ENCODE data around the gene EXOC6B. TPM values are rescaled to one million over a fixed set of nuclear protein-coding genes. Genes with fewer than 3 reads are reported as not detected.

EXOC6B gene
- total RNA-seq, 1 experiment from 2014 or later: 34.3 TPM

DNA sequence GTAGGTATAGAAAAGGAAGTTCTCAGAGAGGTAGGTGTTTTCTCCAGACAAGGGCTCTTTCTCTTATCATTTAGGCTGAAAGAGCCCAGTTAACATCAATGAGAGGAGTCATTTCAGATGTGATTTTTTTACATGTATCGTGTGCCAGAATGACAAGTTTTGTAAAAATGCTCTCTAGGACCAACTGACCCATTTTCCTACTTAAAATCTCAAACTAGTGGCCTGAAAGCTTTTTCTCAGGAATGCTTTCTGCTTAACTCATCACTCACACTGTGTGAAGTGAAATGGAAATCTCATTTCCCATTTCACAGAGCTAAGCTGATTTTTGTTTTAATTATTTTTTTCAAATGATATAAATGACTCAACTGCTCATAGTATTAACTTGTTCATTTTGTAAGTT, 549.5 kb downstream of the EXOC6B start:
- intact Hi-C loops (cut with micrococcal nuclease; ENCODE audit: unreplicated experiment): no loop called here
- Histone ChIP-seq H3K9me3 (ENCODE audit: insufficient read depth, low read depth) (no peaks in the 10 kb centered on the region), H3K79me2 (ENCODE audit: low read depth) (no peaks in the 10 kb centered on the region), H4K20me1 (ENCODE audit: insufficient read depth) (no peaks in the 10 kb centered on the region), H3K4me1 (replicated peaks; ENCODE audit: insufficient read depth) (peaks cover 37% of the 10 kb centered on the region), H3K4me2 (no peak overlapping the region), H3K9me2 (ENCODE audit: insufficient read depth) (no peaks in the 10 kb centered on the region), H3F3A (ENCODE audit: insufficient read depth, low read depth) (peaks cover 12% of the 10 kb centered on the region), H3K27ac (no peak overlapping the region), H2AFZ (no peak overlapping the region), H3K27me3 (ENCODE audit: insufficient read depth, low read depth) (no peaks in the 10 kb centered on the region), H3K4me3 (no peak overlapping the region), H3K36me3 (ENCODE audit: low read depth) (no peaks in the 10 kb centered on the region)
- ChIA-PET CTCF (no interaction called here), POLR2A (ENCODE audit: unreplicated experiment) (no interaction called here)
- no peak for DNase-seq
- no peak for TF ChIP-seq CTCF (conservative IDR thresholded peaks at IDR 0.05)
- TF ChIP-seq EZH2 (IDR thresholded peaks at IDR 0.05; ENCODE audit: low read depth): no peak
- BruUV-seq (replicated peaks): no TSS peak

DNA sequence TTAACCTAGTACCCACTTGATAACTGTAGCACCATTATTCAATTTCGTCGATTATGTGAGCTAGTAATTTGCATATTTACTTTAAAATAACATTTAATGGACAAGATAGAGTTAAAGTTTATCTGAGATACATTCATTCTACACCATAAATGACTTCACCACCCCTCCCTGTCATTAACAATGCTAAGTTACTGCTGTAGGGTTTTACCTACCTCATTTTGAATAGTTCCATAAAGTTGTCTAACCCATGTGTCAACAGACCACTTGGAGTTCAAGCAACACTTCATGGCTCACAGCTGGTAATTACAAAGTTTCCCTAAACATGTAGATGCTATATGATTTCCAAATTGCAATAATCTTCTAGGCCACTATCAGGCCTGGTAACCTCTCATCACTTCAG, 550.7 kb downstream of the EXOC6B start:
- H3K4me2 ChIP-seq: no peak overlapping the region
- TF ChIP-seq EZH2 (IDR thresholded peaks at IDR 0.05; ENCODE audit: low read depth) (no peak), CTCF (conservative IDR thresholded peaks at IDR 0.05) (no peak)
- no peaks in the 10 kb centered on the region for H3K27me3 ChIP-seq (ENCODE audit: insufficient read depth, low read depth)
- H3K79me2 ChIP-seq (ENCODE audit: low read depth): no peaks in the 10 kb centered on the region
- ChIA-PET POLR2A (ENCODE audit: unreplicated experiment) (no interaction called here), CTCF (no interaction called here)
- no peak for DNase-seq
- no peak overlapping the region for H2AFZ ChIP-seq
- no peak overlapping the region for H3K4me3 ChIP-seq
- peaks cover 16% of the 10 kb centered on the region for H3F3A ChIP-seq (ENCODE audit: insufficient read depth, low read depth)
- H3K9me2 ChIP-seq (ENCODE audit: insufficient read depth): no peaks in the 10 kb centered on the region
- intact Hi-C loops (cut with micrococcal nuclease; ENCODE audit: unreplicated experiment): no loop called here
- no TSS peak for BruUV-seq (replicated peaks)
- H4K20me1 ChIP-seq (ENCODE audit: insufficient read depth): no peaks in the 10 kb centered on the region
- H3K4me1 ChIP-seq (replicated peaks; ENCODE audit: insufficient read depth): peaks cover 47% of the 10 kb centered on the region
- no peaks in the 10 kb centered on the region for H3K9me3 ChIP-seq (ENCODE audit: insufficient read depth, low read depth)
- H3K36me3 ChIP-seq (ENCODE audit: low read depth): no peaks in the 10 kb centered on the region
- H3K27ac ChIP-seq: no peak overlapping the region

DNA sequence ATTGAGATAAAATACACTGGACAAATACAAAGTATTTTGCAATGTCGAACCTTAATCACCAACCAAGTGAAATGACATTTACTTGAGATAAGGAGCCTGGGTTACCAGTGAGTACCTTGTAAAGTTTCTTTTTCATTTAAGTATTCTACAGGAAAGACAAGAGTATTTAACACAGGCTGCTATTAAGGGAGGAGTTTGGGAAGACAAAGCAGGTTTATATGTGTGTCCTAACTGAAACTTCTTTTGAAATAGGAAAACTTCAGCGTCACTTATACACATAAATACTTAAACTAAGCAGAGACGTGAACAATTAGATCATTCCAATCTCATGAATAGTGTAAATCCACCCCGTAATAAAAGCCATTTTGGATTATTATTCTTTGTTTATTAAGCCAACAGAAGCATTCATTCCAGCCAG, 551.4 kb downstream of the EXOC6B start:
- Histone ChIP-seq H3K27ac (peak overlapping the region; percentile 57), H2AFZ (no peak overlapping the region), H3K4me2 (no peak overlapping the region), H3F3A (ENCODE audit: insufficient read depth, low read depth) (peaks cover 16% of the 10 kb centered on the region), H3K36me3 (ENCODE audit: low read depth) (no peaks in the 10 kb centered on the region), H3K4me3 (no peak overlapping the region), H4K20me1 (ENCODE audit: insufficient read depth) (no peaks in the 10 kb centered on the region), H3K9me3 (ENCODE audit: insufficient read depth, low read depth) (no peaks in the 10 kb centered on the region), H3K9me2 (ENCODE audit: insufficient read depth) (no peaks in the 10 kb centered on the region), H3K27me3 (ENCODE audit: insufficient read depth, low read depth) (no peaks in the 10 kb centered on the region), H3K79me2 (ENCODE audit: low read depth) (no peaks in the 10 kb centered on the region), H3K4me1 (replicated peaks; ENCODE audit: insufficient read depth) (peaks cover 47% of the 10 kb centered on the region)
- TF ChIP-seq EZH2 (IDR thresholded peaks at IDR 0.05; ENCODE audit: low read depth) (no peak), CTCF (conservative IDR thresholded peaks at IDR 0.05) (no peak)
- intact Hi-C loops (cut with micrococcal nuclease; ENCODE audit: unreplicated experiment): no loop called here
- no TSS peak for BruUV-seq (replicated peaks)
- POLR2A ChIA-PET (ENCODE audit: unreplicated experiment): no interaction called here
- CTCF ChIA-PET: no interaction called here
- DNase-seq: no peak
